GM19238 (cell line): Measurements from ENCODE around the gene MSTN.

Source experiments
- DNase-seq: peaks from one replicate; pipeline ENCODE4 v3.0.0; 2011; ENCODE audit warnings: low spot score; ENCODE audit not compliant: insufficient read length

The MSTN gene

GRCh38 chr2:190062601-190063000 lies at the start of gene MSTN:
Gene MSTN, minus strand, starts transcription at chr2:190062729. Its CDS starts 133 bp downstream, at chr2:190062596.
- DNase-seq, result no peak

GRCh38 chr2:190111166-190111565 lies 48.6 kb upstream of the MSTN start:
- DNase-seq, result no peak

- DNase-seq, result no peak
Observed at GRCh38 chr2:190110699-190111098, 48.2 kb upstream of the MSTN start.

DNA sequence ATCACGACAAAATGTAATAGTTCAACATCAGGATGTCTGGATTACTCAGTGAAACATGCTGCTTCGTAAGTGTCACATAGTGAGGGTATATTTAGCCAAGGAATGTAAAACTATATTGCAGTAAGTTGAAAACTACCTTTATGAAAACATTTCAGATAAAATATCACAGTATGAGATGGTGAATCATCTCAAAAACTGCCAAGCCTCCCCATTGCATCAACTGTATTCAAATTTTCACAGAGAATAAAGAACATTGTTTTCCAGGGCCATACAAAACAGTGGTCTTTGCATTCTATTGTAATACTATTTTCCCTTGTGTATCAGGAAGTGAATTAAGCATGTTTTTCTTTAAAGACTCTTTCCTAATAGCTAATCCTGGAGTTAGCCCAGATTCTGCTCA lies 47.6 kb upstream of the MSTN start:
- no peak for DNase-seq

- no peak for DNase-seq
Observed at GRCh38 chr2:190107409-190107808, 44.9 kb upstream of the MSTN start.

DNA sequence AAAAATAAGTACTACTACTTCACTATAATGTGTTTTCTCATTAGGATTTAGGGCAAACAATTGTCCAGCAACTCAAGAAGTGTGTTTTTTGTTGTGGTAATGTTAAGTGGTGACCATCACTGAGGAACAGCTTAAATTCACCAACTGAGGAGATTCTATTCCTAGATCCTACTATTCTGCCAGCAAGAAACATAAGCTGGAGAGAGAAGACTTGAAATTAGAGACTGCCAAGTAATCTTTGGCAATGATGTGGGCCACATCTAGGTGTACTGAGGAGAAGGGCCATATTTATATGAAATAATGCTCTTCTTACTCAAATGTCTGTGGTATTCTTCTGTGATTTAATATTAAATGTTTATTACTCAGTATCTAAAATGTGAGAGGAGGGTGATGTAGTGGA lies 44.3 kb upstream of the MSTN start:
- no peak for DNase-seq

- no peak for DNase-seq
Observed at GRCh38 chr2:190105554-190105953, 43.0 kb upstream of the MSTN start.

GRCh38 chr2:190103144-190103543 lies 40.6 kb upstream of the MSTN start:
- no peak for DNase-seq

GRCh38 chr2:190099890-190100697 lies 37.6 kb upstream of the MSTN start:
- DNase-seq, result no peak

- DNase-seq, result no peak
Observed at GRCh38 chr2:190098851-190099250, 36.3 kb upstream of the MSTN start.

GRCh38 chr2:190097115-190097514 lies 34.6 kb upstream of the MSTN start:
- DNase-seq, result no peak

GRCh38 chr2:190094316-190094871 lies 31.9 kb upstream of the MSTN start:
- no peak for DNase-seq

GRCh38 chr2:190093793-190094192 lies 31.3 kb upstream of the MSTN start:
- no peak for DNase-seq

GRCh38 chr2:190090148-190090547 lies 27.6 kb upstream of the MSTN start:
- DNase-seq, result no peak

GRCh38 chr2:190088917-190089316 lies 26.4 kb upstream of the MSTN start:
- DNase-seq, result peak; percentile 3

GRCh38 chr2:190084704-190085103 lies 22.2 kb upstream of the MSTN start:
- DNase-seq, result no peak

DNA sequence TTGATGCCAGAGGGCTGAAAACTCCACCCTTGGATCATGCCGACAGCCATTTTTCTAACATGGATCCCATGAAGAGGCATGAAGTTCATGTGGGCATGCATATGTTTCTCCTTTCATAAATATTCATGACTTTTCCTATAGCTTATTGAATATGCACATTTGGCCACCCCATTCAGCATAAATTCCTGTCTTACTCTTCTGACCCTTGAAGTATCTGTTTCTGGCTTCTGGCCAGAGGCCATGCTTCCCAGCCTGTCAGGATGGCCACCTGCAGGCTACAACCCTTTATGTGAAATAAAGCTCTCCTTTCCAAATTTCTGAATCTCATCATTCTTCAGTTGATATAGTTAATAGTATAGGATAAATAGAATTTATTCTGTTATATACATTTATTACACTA lies 19.6 kb upstream of the MSTN start:
- DNase-seq, result no peak

DNA sequence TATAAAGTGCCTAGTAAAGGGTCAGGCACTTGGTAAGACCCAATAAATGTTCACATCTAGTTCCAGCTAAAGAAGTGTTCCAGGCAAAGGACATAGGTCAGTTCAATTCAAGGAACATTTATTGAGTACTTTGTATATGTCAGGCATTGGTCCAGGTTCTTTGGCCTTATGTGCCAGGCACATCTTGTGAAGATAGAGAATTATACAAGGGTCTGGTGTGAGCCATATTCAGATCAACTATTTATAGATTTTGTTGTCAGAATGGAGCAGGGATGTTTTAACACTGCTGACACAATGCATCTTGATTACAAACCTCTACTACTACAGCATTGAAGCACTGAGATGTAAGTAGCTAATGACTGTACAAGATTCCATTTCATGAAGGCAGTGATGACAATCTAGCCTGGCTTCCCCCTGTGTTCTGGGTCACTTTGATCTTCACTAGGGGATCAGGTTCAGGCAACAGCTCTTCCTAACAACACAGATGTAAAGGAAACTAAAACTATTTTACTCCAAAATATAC lies 18.1 kb upstream of the MSTN start:
- no peak for DNase-seq

GRCh38 chr2:190079160-190079559 lies 16.6 kb upstream of the MSTN start:
- no peak for DNase-seq

GRCh38 chr2:190075623-190076022 lies 13.1 kb upstream of the MSTN start:
- no peak for DNase-seq

GRCh38 chr2:190069936-190070696 lies 7.6 kb upstream of the MSTN start:
- peak; percentile 3 for DNase-seq

- no peak for DNase-seq
Observed at GRCh38 chr2:190068764-190069163, 6.2 kb upstream of the MSTN start.
